H9 (cell line): Measurements from ENCODE around the gene ADGRA1. TPM values are rescaled to one million over a fixed set of nuclear protein-coding genes. Genes with fewer than 3 reads are reported as not detected.

Source experiments
- DNase-seq: peaks from one replicate; pipeline ENCODE4 v3.0.0-alpha.2; 2017
- H2AFZ ChIP-seq: one replicate; pipeline ENCODE4 v1.6.1; 2013; ENCODE audit warnings: mild to moderate bottlenecking, low read length, control low read depth, moderate library complexity
- H2AK5ac ChIP-seq: 2 replicates; pipeline ENCODE4 v1.6.1; 2013; ENCODE audit warnings: low read length, control low read depth, mixed read lengths; ENCODE audit not compliant: insufficient read length
- H2BK120ac ChIP-seq: one replicate; pipeline ENCODE4 v1.6.1; 2013; ENCODE audit warnings: low read depth, mild to moderate bottlenecking, low read length, control low read depth, inconsistent platforms; ENCODE audit not compliant: poor library complexity, severe bottlenecking
- H2BK12ac ChIP-seq: 2 replicates; pipeline ENCODE4 v1.6.1; 2013; ENCODE audit warnings: low read length, control low read depth, mixed read lengths, low read depth; ENCODE audit not compliant: insufficient read length
- H2BK15ac ChIP-seq: 2 replicates; pipeline ENCODE4 v1.6.1; 2013; ENCODE audit warnings: low read depth, low read length, control low read depth
- H2BK20ac ChIP-seq: one replicate; pipeline ENCODE4 v1.6.1; 2013; ENCODE audit warnings: low read depth, mild to moderate bottlenecking, low read length, control low read depth, inconsistent platforms; ENCODE audit not compliant: poor library complexity, severe bottlenecking
- H2BK5ac ChIP-seq: 2 replicates; pipeline ENCODE4 v1.6.1; 2013; ENCODE audit warnings: low read length, control low read depth, mixed read lengths; ENCODE audit not compliant: insufficient read length
- H3K14ac ChIP-seq: 2 replicates; pipeline ENCODE4 v1.6.1; 2013; ENCODE audit warnings: low read length, control low read depth; ENCODE audit not compliant: insufficient read depth
- H3K18ac ChIP-seq: 2 replicates; pipeline ENCODE4 v1.6.1; 2013; ENCODE audit warnings: low read depth, mild to moderate bottlenecking, mixed read lengths, low read length, control low read depth; ENCODE audit not compliant: insufficient read length
- H3K23ac ChIP-seq: 2 replicates; pipeline ENCODE4 v1.6.1; 2013; ENCODE audit warnings: low read length, control low read depth, mixed read lengths, low read depth; ENCODE audit not compliant: insufficient read length
- H3K23me2 ChIP-seq: 2 replicates; pipeline ENCODE4 v1.6.1; 2013; ENCODE audit warnings: low read depth, mild to moderate bottlenecking, mixed read lengths, low read length, control low read depth; ENCODE audit not compliant: insufficient read length, poor library complexity, severe bottlenecking
- H3K27ac ChIP-seq: 2 replicates; pipeline ENCODE4 v1.5.1; 2013; ENCODE audit warnings: low read length, control low read depth, mixed read lengths, low read depth; ENCODE audit not compliant: insufficient read length
- H3K27me3 ChIP-seq: 2 replicates; pipeline ENCODE4 v1.6.1; 2013; ENCODE audit warnings: low read length, control low read depth, inconsistent platforms; ENCODE audit not compliant: insufficient read depth
- H3K4ac ChIP-seq: 2 replicates; pipeline ENCODE4 v1.6.1; 2013; ENCODE audit warnings: low read depth, mild to moderate bottlenecking, control low read depth, inconsistent platforms, low read length, moderate library complexity
- H3K4me1 ChIP-seq: 2 replicates; pipeline ENCODE4 v1.6.1; 2013; ENCODE audit warnings: low read length, control low read depth, inconsistent platforms; ENCODE audit not compliant: insufficient read depth
- H3K4me2 ChIP-seq: 2 replicates; pipeline ENCODE4 v1.6.1; 2013; ENCODE audit warnings: low read length, control low read depth, mixed read lengths; ENCODE audit not compliant: insufficient read length, insufficient read depth
- H3K56ac ChIP-seq: 2 replicates; pipeline ENCODE4 v1.6.1; 2013; ENCODE audit warnings: low read depth, mild to moderate bottlenecking, mixed read lengths, low read length, control low read depth; ENCODE audit not compliant: insufficient read length
- H3K79me1 ChIP-seq: 2 replicates; pipeline ENCODE4 v1.6.1; 2013; ENCODE audit warnings: low read depth, mild to moderate bottlenecking, moderate library complexity, low read length, control low read depth, inconsistent platforms; ENCODE audit not compliant: insufficient read depth, poor library complexity, severe bottlenecking
- H3K79me2 ChIP-seq: 2 replicates; pipeline ENCODE4 v1.6.1; 2013; ENCODE audit warnings: low read length, control low read depth, inconsistent platforms; ENCODE audit not compliant: insufficient read depth
- H3K9ac ChIP-seq: 2 replicates; pipeline ENCODE4 v1.6.1; 2013; ENCODE audit warnings: low read length, control low read depth, mixed read lengths; ENCODE audit not compliant: insufficient read length; ENCODE audit errors: extremely low read depth
- H3K9me3 ChIP-seq: one replicate; pipeline ENCODE4 v1.6.1; 2013; ENCODE audit warnings: low read depth, low read length, inconsistent platforms; ENCODE audit not compliant: control insufficient read depth
- H3T11ph ChIP-seq: one replicate; pipeline ENCODE4 v1.6.1; 2013; ENCODE audit warnings: mild to moderate bottlenecking, low read length, control low read depth, inconsistent platforms
- H4K20me1 ChIP-seq: one replicate; pipeline ENCODE4 v1.6.1; 2013; ENCODE audit not compliant: control insufficient read depth, insufficient read length, insufficient read depth
- H4K5ac ChIP-seq: 2 replicates; pipeline ENCODE4 v1.6.1; 2013; ENCODE audit warnings: low read depth, mild to moderate bottlenecking, mixed read lengths, low read length, control low read depth; ENCODE audit not compliant: insufficient read length
- H4K8ac ChIP-seq: replicated peaks from 2 replicates; pipeline ENCODE4 v1.6.1; 2013; ENCODE audit warnings: low read length, control low read depth, mixed read lengths, low read depth; ENCODE audit not compliant: insufficient read length
- H4K91ac ChIP-seq: 2 replicates; pipeline ENCODE4 v1.6.1; 2013; ENCODE audit warnings: low read depth, mild to moderate bottlenecking, moderate library complexity, mixed read lengths, low read length, control low read depth; ENCODE audit not compliant: insufficient read length
- H3K27ac Mint-ChIP-seq, 3 experiments: 2 replicates in 2 of 3; 3 replicates in 1 of 3; pipeline ENCODE4 v1.8.0; 2020 to 2021; ENCODE audit warnings: mixed read lengths in 3 of 3, mild to moderate bottlenecking in 1 of 3, moderate library complexity in 1 of 3
- H3K27me3 Mint-ChIP-seq: 2 replicates; pipeline ENCODE4 v1.8.0; 2021; ENCODE audit warnings: low read depth, mild to moderate bottlenecking, moderate library complexity, mixed read lengths
- H3K36me3 Mint-ChIP-seq, 3 experiments: 2 replicates in 2 of 3; 3 replicates in 1 of 3; pipeline ENCODE4 v1.8.0; 2020 to 2021; ENCODE audit warnings: low read depth in 3 of 3, mixed read lengths in 3 of 3; ENCODE audit not compliant: insufficient read depth in 1 of 3
- H3K4me1 Mint-ChIP-seq, 2 experiments: 2 replicates each; pipeline ENCODE4 v1.8.0; 2020; ENCODE audit warnings: mixed read lengths in 2 of 2
- H3K4me3 Mint-ChIP-seq, 2 experiments: 2 replicates in 1 of 2; 3 replicates in 1 of 2; pipeline ENCODE4 v1.8.0; 2020 to 2021; ENCODE audit warnings: mild to moderate bottlenecking in 2 of 2, mixed read lengths in 2 of 2, moderate library complexity in 1 of 2
- H3K9me3 Mint-ChIP-seq, 2 experiments: 2 replicates in 1 of 2; 3 replicates in 1 of 2; pipeline ENCODE4 v1.8.0; 2020; ENCODE audit warnings: mild to moderate bottlenecking in 2 of 2, mixed read lengths in 2 of 2, moderate library complexity in 1 of 2
- CTCF ChIP-seq: fragments of 200-600 bp; sonication (generic); conservative IDR thresholded peaks from 3 replicates; pipeline ENCODE4 v1.8.0; 2021; ENCODE audit warnings: antibody characterized with exemption, mild to moderate bottlenecking
- WGBS: extraction: QIAGEN DNeasy Blood & Tissue Kit; methylation state at CpG from one replicate; pipeline ENCODE4 v1.1.7; 2013; ENCODE audit warnings: missing lambda C conversion rate, low lambda C conversion rate, mixed read lengths; ENCODE audit not compliant: insufficient read length; ENCODE audit errors: extremely low coverage; 5-methylcytosine and 5-hydroxymethylcytosine counted together
- total RNA-seq: library from RNA; stranded (reverse); gene quantifications from 2 replicates; pipeline ENCODE4 v1.2.1, GENCODE V29; 2021

The ADGRA1 gene
- total RNA-seq, 1 experiment from 2014 or later = 0.11 TPM

GRCh38 chr10:133039803-133040165, 47.9 kb upstream of the ADGRA1 start:
- Histone ChIP-seq H3K79me2 (no peaks in the 10 kb centered on the region), H3K23me2 (no peaks in the 10 kb centered on the region), H2AK5ac (no peak overlapping the region), H3K4me2 (no peak overlapping the region), H4K8ac (no peak overlapping the region), H3K4me1 (no peaks in the 10 kb centered on the region), H3K4ac (no peak overlapping the region), H2BK120ac (no peak overlapping the region), H3K18ac (no peak overlapping the region), H3K27me3 (no peaks in the 10 kb centered on the region), H3K9me3 (no peaks in the 10 kb centered on the region), H3K56ac (no peak overlapping the region), H2BK15ac (no peak overlapping the region), H2BK5ac (no peak overlapping the region), H2AFZ (no peak overlapping the region), H4K5ac (no peak overlapping the region), H2BK12ac (no peak overlapping the region), H4K91ac (no peak overlapping the region), H3K23ac (no peak overlapping the region), H4K20me1 (no peaks in the 10 kb centered on the region), H3T11ph (no peak overlapping the region), H2BK20ac (no peak overlapping the region), H3K9ac (no peak overlapping the region), H3K27ac (no peak overlapping the region), H3K14ac (no peak overlapping the region), H3K79me1 (no peaks in the 10 kb centered on the region)
- Mint-ChIP-seq H3K9me3 (no peaks in the 10 kb centered on the region), H3K4me3 (no peak overlapping the region), H3K27ac (no peak overlapping the region), H3K27me3 (peaks cover 4% of the 10 kb centered on the region), H3K36me3 (no peaks in the 10 kb centered on the region), H3K4me1 (peaks cover 3 to 9% of the 10 kb centered on the region in 2 experiments; a peak in 3 of 4 replicates)
- no peak for DNase-seq
- TF ChIP-seq CTCF = no peak
- WGBS = no CpG with 5 or more reads among the region's 15 CpGs
